Loucy (cell line): ENCODE measurements around the gene GJA4.

ENCODE experiments used
- H2AFZ ChIP-seq: fragments of 200-600 bp; sonication (generic); 2 replicates; pipeline ENCODE4 v1.6.0; 2016; ENCODE audit warnings: antibody characterized with exemption, mild to moderate bottlenecking, low read length, moderate library complexity
- H3F3A ChIP-seq: fragments of 200-600 bp; 2 replicates; pipeline ENCODE4 v1.6.0; 2016; ENCODE audit warnings: antibody characterized with exemption, low read depth, mild to moderate bottlenecking
- H3K27me3 ChIP-seq: fragments of 200-600 bp; sonication (generic); 2 replicates; pipeline ENCODE4 v1.6.1; 2014; ENCODE audit warnings: low read length, mild to moderate bottlenecking; ENCODE audit not compliant: insufficient read depth, poor library complexity, severe bottlenecking
- H3K36me3 ChIP-seq: fragments of 200-600 bp; sonication (generic); 2 replicates; pipeline ENCODE4 v1.6.1; 2016; ENCODE audit warnings: low read length; ENCODE audit not compliant: insufficient read depth
- H3K4me1 ChIP-seq: fragments of 200-600 bp; sonication (generic); 2 replicates; pipeline ENCODE4 v1.5.1; 2014; ENCODE audit warnings: low read length, mild to moderate bottlenecking; ENCODE audit not compliant: insufficient read depth, poor library complexity, severe bottlenecking
- H3K4me2 ChIP-seq: fragments of 200-600 bp; sonication (generic); 2 replicates; pipeline ENCODE4 v1.6.0; 2014; ENCODE audit warnings: antibody characterized with exemption, low read length, low read depth, mild to moderate bottlenecking; ENCODE audit not compliant: poor library complexity, severe bottlenecking
- H3K4me3 ChIP-seq: fragments of 200-600 bp; sonication (generic); 2 replicates; pipeline ENCODE4 v1.5.1; 2014; ENCODE audit warnings: low read length, mild to moderate bottlenecking, mixed read lengths; ENCODE audit not compliant: poor library complexity, severe bottlenecking
- H3K79me2 ChIP-seq: fragments of 200-600 bp; sonication (generic); 2 replicates; pipeline ENCODE4 v1.6.1; 2014; ENCODE audit warnings: low read length; ENCODE audit not compliant: insufficient read depth
- H3K9ac ChIP-seq: fragments of 200-600 bp; sonication (generic); 2 replicates; pipeline ENCODE4 v1.6.0; 2014; ENCODE audit warnings: mild to moderate bottlenecking, low read depth, low read length, moderate library complexity; ENCODE audit not compliant: poor library complexity, severe bottlenecking
- H3K9me2 ChIP-seq: fragments of 200-600 bp; sonication (generic); replicated peaks from 2 replicates; pipeline ENCODE4 v1.6.1; 2016; ENCODE audit warnings: low read depth, low read length, mixed read lengths
- H3K9me3 ChIP-seq: fragments of 200-600 bp; sonication (generic); 2 replicates; pipeline ENCODE4 v1.6.1; 2014; ENCODE audit warnings: mild to moderate bottlenecking, antibody characterized with exemption, low read length, low read depth; ENCODE audit not compliant: insufficient read depth
- H4K20me1 ChIP-seq: fragments of 200-600 bp; sonication (generic); 2 replicates; pipeline ENCODE4 v1.6.0; 2014; ENCODE audit warnings: antibody characterized with exemption, low read length, mild to moderate bottlenecking; ENCODE audit not compliant: insufficient read depth, poor library complexity, severe bottlenecking
- EZH2phosphoT487 ChIP-seq: fragments of 200-600 bp; IDR thresholded peaks from 2 replicates; pipeline ENCODE4 v1.6.1; 2018; ENCODE audit warnings: antibody characterized with exemption, mild to moderate bottlenecking, moderate library complexity, borderline replicate concordance
- TF ChIP-seq, protein P1 (sequence below): fragments of 200-600 bp; sonication (generic); conservative IDR thresholded peaks from 2 replicates; pipeline ENCODE4 v1.5.1; 2014; ENCODE audit warnings: mild to moderate bottlenecking, antibody characterized with exemption, low read length

Gene GJA4

DNA sequence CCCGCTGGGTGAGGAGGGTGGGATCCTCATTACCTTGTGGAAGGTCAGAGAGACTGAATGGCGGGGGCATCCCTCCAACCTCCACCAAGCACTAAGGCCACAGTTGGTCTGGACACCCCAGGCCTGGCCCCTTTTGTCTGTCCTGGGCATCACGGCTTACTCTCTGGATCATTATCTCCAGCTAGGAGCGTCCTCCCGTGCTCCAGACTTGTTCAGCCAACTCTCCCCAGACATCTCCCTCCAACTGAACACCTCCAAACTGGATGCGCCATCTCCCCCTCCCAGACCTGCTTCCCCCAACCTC, 45.2 kb upstream of the GJA4 start:
- Histone ChIP-seq H3K4me3 (no peak overlapping the region), H4K20me1 (no peaks in the 10 kb centered on the region), H3K9me3 (no peaks in the 10 kb centered on the region), H2AFZ (no peak overlapping the region), H3K4me2 (no peak overlapping the region), H3K4me1 (no peaks in the 10 kb centered on the region), H3K27me3 (no peaks in the 10 kb centered on the region), H3K9ac (no peak overlapping the region), H3K36me3 (no peaks in the 10 kb centered on the region), H3K9me2 (no peaks in the 10 kb centered on the region), H3K79me2 (no peaks in the 10 kb centered on the region), H3F3A (no peaks in the 10 kb centered on the region)
- TF ChIP-seq EZH2phosphoT487 = no peak
- TF ChIP-seq, protein P1, sequence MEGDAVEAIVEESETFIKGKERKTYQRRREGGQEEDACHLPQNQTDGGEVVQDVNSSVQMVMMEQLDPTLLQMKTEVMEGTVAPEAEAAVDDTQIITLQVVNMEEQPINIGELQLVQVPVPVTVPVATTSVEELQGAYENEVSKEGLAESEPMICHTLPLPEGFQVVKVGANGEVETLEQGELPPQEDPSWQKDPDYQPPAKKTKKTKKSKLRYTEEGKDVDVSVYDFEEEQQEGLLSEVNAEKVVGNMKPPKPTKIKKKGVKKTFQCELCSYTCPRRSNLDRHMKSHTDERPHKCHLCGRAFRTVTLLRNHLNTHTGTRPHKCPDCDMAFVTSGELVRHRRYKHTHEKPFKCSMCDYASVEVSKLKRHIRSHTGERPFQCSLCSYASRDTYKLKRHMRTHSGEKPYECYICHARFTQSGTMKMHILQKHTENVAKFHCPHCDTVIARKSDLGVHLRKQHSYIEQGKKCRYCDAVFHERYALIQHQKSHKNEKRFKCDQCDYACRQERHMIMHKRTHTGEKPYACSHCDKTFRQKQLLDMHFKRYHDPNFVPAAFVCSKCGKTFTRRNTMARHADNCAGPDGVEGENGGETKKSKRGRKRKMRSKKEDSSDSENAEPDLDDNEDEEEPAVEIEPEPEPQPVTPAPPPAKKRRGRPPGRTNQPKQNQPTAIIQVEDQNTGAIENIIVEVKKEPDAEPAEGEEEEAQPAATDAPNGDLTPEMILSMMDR = no peak

DNA sequence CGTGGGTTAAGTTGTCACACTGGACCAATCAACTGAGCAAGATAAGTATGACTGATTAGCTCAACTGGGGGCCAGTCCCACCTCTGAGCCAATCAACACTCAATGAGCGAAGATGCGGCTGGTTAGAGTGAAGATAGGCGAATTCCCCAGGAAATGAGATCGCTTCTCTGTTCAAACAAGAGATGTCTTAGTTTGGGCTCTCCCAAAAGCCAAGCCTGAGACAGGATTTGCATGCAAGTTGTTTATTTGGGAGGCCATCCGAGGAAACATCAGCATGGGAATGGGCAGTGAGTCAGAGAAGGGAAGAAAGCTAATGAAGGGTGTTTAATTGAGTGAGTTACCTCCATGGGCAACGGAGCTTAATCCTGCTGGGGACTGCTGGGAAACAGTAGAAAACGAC, 42.8 kb upstream of the GJA4 start:
- H3K27me3 ChIP-seq = no peaks in the 10 kb centered on the region
- no peak overlapping the region for H3K4me3 ChIP-seq
- H3F3A ChIP-seq = no peaks in the 10 kb centered on the region
- no peak overlapping the region for H3K9ac ChIP-seq
- H3K4me1 ChIP-seq = no peaks in the 10 kb centered on the region
- H4K20me1 ChIP-seq = no peaks in the 10 kb centered on the region
- H3K4me2 ChIP-seq = no peak overlapping the region
- no peaks in the 10 kb centered on the region for H3K9me2 ChIP-seq
- no peak overlapping the region for H2AFZ ChIP-seq
- no peaks in the 10 kb centered on the region for H3K79me2 ChIP-seq
- no peaks in the 10 kb centered on the region for H3K9me3 ChIP-seq
- no peaks in the 10 kb centered on the region for H3K36me3 ChIP-seq
- TF ChIP-seq EZH2phosphoT487 = no peak
- TF ChIP-seq, protein P1 = no peak

DNA sequence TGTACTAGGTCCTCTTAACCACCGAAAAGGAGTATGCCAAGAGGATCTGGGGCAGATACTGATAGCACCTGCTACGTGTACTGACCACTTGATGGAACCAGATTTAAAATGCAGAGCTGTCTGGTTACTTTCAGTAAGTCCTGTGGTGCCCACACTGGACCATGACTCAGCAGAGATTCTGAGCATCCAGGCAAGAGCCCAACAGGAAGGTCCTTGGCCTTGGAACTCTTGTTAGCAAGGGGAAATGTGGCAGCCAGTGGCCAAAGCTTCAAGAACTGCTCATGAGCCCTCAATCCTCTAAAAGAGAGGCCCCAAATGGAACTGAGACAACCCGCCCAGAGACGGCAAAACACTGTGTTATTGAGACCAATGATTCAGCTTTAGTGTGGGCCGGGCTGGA, 42.2 kb upstream of the GJA4 start:
- no peak overlapping the region for H3K9ac ChIP-seq
- no peaks in the 10 kb centered on the region for H3K36me3 ChIP-seq
- no peak for TF ChIP-seq EZH2phosphoT487
- TF ChIP-seq, protein P1 = no peak
- no peaks in the 10 kb centered on the region for H4K20me1 ChIP-seq
- H3K4me1 ChIP-seq = no peaks in the 10 kb centered on the region
- no peaks in the 10 kb centered on the region for H3K79me2 ChIP-seq
- H3K4me3 ChIP-seq = no peak overlapping the region
- no peak overlapping the region for H3K4me2 ChIP-seq
- no peaks in the 10 kb centered on the region for H3K27me3 ChIP-seq
- no peak overlapping the region for H2AFZ ChIP-seq
- H3K9me2 ChIP-seq = no peaks in the 10 kb centered on the region
- no peaks in the 10 kb centered on the region for H3K9me3 ChIP-seq
- no peaks in the 10 kb centered on the region for H3F3A ChIP-seq
